Stimulated activated naive CD8-positive, alpha-beta T cell treated with anti-CD3 and anti-CD28 coated beads, Interleukin-15, Interleukin-2, amounts not matched to agents 100 U/mL and 50 U/mL, for 24 hours (primary cell): ENCODE results near the gene KCNG4.

Experiments
- ATAC-seq: fragments of 150-1000 bp; cut with Tn5 transposase; one replicate; pipeline ENCODE4 v1.10.0; 2021
- DNase-seq: peaks from one replicate; pipeline ENCODE4 v3.0.0; 2021

Gene KCNG4

DNA sequence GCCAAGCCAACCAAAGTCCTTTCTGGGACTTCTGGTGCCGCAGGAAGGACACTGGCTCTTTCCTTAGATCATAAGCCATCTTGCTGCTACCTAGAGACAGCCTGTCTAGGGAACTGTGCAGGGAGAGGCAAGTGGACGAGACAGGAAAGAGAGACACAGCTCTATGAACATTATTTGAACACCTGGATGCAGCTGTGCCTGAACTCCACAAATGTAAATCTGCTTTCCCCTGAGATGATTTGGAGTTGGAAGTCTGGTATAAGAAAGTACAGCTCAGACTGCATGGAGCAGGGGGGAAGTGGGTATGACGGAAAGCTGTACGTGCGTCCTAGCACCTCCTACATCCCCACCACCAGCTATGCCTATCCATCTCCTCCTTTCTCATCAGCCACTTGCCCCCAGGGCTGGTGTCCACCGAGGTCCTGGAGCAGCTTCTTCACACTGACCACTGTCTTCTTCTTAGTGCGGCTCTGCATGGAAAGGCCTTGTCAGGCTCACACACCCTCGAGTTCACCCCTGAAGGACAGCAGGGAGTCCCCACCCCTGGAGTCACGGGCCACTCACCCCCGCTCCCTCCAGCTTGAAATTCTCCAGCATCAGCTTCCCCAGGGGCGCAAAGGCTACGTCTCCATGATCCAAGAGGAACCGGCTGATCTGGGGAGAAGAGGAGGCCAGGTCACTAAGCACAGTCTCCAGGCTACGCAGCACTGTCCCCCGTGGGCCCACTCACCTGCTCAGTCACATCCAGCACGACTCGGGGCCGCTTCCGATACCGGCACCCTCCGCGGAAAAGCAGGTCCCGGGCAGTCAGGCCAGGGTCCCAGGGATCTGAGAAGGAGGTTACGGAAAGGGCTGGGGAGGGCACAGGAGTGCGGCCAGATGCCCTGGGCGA, 56.9 kb downstream of the KCNG4 start:
- ATAC-seq: no peak
- DNase-seq: no peak

DNA sequence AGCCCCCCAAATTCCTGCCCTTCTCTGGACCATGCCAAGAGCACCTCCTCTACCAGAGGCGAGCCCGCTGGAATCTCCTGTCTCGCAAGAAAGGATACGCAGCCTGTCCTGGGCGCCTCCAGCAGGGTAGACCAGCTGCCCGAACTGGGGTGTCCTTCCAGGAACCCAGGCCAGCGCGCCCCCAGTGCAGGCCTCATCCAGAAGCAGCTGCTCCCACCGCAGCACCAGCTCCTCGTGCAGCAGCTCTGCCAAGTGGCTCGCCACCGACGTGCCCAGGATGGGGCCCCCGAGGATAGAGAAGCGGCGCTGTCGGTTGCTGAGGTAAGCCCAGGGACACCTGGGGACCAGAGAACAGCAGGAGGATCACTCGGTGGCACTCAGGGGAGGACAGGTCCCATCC, 57.7 kb downstream of the KCNG4 start:
- DNase-seq (no peak), ATAC-seq (no peak)

DNA sequence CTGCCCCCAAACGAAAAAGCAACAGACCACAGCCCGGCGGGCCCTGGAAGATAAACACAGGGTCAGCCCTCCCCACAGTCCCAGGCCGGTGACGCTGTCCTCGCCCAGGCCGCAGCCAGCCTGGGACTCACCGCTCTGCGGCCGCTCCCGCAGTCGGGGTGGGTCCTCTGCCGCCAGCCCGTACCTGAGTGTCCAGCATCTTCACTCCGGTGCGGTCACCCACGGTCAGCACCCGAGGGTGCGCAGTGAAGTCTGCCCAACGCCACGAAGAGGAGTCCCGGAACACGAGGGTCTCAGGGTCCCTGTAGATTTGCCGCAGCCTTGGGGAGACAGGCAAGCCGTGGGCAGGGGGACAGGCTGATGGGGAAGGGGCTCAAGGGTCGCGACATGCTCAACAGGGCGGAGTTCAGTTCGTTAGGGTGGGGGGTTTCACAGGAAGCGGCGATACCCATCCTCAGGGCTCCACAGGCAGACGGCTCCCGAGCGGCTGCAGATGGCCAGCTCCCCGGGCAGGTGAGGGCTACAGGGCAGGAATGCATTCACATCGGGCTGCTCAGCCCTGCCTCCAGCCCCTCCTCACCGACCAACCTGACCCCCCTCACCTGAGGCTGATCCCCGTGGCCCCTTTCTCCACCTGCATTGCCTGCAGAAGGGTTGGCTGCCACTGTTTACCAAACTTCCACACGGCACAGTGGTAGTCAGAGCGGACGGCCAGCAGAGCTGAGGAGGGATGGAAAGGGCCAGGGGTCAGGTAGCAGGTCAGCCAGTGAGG, 58.5 kb downstream of the KCNG4 start:
- DNase-seq (no peak), ATAC-seq (no peak)

DNA sequence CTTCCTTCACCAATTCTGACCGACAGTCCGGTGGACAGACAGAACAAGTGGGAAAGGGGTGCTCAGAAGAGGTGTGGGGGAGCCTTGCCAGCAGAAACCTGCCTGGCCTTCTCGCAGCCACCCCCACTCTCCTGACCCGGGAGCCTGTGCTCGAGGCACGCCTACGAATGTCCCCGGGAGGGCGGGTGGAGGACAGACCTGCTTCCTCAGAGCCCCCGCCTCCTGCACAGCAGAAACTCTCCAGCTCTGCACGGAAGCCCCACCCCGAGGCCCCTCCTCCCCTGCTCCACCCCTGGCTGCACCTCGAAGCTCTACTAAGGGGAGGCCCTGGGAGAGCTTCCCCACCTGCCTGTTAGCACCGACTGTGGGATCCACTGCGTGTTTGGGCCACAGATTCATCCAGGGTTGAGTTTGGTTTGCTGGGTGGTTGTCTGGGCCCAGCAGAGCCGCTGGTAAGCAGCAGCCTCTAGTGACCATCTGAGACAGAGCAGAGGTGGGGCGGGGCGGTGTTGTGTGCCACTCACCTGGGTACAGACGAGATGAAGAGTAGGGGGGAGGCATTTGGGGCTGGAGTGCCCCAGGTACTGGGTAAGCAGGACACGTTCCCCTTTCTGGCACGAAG, 59.2 kb downstream of the KCNG4 start:
- DNase-seq: no peak
- ATAC-seq: no peak

DNA sequence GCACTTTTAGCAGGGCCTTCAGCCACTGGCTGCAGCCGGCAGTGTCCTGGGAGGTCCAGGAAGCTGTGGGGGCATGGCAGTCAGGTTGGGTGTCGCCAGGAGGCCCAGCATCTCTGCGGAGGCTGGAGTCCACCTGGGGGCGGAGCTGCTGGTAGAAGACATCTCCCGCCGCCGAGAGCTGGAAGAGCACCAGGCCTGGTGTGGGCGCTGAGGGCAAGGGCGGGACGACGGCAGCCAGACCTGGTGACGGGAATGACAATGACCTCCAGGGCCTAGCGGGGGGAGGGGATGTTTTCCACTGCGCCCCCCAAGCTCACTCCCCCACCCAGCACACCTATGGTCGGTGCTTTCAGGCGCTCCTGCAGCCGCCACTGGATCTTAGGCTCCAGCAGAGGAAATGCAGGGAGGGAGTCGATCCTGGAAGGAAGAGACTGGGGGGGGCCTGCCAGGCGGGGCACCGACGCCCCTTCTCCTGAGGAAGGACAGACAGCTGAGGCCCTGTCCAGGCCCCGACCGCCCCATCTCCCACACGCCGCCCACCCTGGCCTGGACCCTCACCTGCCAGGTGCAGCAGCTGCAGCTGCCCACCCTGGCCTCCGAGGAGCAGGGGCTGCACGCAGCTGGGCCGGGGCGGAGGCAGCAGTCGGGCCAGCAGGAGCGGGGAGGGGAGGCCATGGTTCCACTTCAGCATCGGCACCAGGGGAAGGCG, 60.0 kb downstream of the KCNG4 start:
- ATAC-seq (no peak), DNase-seq (no peak)

DNA sequence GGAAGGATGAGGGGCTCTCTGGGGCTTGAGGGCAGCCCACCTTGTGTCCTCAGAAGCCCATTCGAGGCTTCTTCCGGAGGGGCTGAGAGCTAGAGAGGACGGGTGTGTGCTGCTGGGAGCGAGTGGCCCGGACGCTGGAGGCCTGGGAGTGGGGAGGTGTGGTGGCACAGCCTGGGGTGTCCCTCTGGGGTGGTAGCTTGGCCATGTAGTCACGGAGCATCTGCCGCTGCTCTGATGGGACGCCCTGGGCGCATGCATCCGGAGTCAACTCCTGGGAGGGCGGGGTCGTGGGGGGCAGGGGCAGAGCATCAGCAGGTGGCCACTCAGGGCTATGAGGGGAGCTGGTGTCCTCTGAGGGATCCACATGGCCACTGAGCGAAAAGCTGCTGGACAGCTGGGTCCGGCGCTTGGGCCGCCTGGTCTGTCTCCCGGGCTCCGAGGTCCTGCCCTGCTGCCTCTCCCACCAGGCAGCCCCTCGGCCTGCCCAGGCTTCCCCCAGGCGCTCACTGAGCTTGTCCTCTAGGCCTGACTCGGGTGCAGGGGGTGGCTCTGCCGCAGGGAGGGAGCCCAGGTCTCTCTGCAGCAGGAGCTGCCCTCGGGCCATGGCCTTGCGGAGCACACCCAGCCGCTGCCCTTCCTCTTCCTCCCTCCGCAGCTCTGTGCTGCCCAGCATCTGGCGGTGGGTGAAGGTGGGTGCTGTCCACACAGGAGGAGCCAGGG, 60.8 kb downstream of the KCNG4 start:
- ATAC-seq: no peak

DNA sequence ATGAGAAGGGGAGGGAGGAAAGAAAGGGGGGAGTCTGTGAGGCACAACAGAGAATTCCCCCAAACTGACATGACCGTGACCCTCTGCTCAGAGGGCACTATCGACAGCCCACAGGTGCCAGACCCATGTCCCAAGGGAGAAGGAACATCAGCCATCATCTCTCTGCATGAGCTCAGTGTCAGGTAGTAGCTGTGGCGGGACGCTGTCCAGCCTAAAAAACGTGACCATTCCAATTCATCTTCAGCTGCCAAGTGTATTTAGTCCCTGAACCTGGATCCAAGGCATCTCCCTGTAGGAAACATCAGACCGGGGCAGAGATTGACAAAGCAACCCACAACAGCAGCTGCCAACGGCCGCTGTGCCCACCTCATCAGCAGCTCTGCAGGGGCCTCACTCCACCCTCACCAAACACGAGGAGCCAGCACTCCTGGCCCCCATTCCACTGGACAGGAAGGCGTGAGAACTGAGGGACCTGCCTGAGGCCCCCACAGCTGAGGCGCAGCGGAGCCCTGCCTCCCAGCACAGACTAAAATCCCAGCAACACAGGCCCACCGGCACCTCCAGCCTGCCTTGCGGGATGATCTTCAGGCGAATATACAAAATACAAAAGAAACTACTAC, 61.6 kb downstream of the KCNG4 start:
- DNase-seq: no peak
- ATAC-seq: no peak

More for the DNA sequence above, 60.8 kb downstream of the KCNG4 start:
- no peak for DNase-seq

DNA sequence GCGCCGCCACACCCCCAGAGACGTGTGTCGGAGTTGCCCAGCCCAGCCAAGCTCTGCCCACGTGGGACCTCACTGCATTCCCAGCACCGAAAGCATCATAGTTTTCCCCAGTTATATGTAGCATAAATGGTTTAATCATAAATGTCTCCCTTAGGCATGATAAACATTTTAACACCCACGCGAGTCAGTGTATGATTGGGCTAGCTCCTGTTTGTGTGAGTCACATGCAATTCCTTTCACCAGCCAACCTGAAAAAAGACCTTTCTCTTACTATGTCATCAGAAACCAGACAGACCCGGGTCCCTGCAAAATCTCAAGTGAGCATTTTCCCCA, 62.1 kb downstream of the KCNG4 start:
- ATAC-seq: peak; percentile 13
- no peak for DNase-seq

DNA sequence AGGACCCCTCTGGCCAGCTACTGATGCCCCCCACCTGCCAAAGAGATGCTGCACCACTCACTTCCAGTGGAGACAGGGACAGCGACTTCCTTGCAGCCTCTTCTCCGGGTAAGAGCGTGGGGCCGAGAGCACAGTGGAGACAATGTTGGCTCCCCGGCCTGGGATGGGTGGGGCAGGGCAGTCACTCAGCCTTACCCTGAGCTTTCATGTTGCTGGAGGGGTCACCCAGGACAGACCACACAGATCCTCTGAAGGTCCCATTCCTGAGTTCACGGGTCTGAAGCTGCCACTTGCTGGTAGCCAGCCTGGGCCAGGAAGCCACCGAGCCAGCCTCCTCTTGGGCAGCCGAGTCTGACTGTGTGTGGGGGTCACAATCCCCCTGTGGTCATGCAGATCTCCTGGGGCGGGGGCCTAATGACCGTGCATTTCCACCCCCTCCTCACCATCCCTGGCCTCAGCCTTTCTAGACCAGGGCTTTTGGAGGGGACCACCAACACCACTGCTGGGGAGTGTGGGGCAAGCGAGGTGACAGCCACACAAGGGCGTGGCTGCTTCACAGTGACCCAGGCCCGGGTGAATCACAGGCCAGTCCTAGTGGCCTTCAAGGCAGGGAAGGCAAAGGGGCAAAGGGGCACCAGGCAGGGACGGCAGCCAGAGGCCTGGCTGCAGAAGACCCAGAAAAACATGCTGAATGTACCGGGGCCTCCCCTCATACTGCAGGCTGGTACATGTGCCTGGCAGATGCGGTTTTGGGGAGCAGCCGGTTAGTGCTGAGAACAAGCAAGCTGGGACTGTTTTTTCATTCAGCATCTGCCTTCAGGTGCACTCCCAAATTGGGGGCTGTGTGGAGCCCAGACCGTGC, 63.4 kb downstream of the KCNG4 start:
- ATAC-seq: no peak

DNA sequence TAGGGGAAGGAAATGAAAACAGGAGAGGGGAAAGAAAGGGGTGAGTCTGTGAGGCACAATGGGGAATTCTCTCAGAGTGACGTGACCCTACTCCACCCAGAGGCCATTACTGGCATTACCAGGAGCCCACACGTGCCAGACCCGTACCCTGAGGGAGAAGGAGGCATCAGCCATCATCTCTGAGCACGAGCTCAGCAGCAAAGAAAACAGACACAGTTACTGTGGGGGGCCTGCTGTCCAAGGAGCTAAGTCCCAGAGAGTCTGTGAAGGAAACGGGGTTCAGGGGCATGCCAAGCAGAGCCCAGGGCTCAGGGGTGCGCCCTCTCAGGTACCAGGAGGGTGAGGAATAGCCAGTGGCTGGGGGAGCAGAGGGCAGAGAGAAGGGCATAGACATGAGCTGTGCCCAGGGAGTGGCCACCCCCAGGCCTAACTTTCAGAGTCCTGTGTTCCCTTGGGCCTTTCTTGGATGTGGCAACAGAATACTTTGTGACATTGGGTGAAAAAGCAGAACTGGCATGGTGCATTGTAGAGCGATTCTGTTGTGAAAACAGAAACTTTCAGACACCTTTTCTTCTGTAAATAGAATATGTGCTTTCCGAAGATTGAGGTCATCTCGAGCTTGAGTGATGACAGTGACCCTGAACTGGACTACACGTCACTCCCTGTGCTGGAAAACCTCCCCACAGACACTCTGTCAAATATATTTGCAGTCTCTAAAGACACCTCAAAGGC, 64.3 kb downstream of the KCNG4 start:
- ATAC-seq (peak; percentile 82), DNase-seq (peak; percentile 63)

More for the DNA sequence above, 63.4 kb downstream of the KCNG4 start:
- no peak for DNase-seq

DNA sequence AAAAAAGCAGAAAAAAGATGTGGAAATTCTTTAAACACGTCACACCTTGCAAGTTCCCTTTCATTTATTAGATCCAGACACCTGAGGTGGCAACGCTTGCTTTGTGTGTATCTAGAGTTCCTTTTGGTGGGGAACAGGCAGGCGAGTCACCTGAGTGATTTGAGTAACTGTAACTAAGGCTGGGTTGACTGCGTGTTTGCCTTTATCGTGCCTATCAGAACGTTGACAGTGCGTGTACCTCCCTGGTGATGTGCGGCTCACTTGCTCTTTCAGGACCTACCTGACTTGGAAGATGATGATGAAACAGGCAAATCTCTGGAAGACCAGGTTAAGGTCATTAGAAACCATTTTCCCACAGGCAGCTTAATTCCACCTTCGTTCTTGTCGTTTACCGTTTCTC, 65.4 kb downstream of the KCNG4 start:
- no peak for ATAC-seq
- no peak for DNase-seq

DNA sequence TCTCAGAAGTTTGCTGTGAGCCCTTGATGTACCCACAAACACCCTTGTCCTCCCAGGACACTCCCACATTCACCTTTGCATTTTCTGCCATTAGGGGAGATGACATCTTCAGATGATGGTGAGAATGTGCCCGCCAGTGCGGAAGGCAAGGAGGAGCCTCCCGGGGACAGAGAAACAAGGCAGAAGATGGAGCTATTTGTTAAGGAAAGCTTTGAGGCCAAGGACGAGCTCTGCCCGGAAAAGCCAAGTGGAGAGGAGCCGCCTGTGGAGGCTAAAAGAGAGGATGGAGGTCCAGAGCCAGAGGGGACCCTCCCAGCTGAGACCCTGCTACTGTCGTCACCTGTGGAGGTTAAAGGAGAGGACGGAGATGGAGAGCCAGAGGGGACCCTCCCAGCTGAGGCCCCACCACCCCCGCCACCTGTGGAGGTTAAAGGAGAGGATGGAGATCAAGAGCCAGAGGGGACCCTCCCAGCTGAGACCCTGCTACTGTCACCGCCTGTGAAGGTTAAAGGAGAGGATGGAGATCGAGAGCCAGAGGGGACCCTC, 70.0 kb downstream of the KCNG4 start:
- no peak for ATAC-seq
- DNase-seq: no peak
